Ishikawa (cell line): ENCODE results near the gene LAGE3.

Experiments used
- EP300 ChIP-seq: IDR thresholded peaks from 2 replicates; pipeline ENCODE4 v1.6.1; 2012; ENCODE audit warnings: borderline replicate concordance
- NFIC ChIP-seq: IDR thresholded peaks from 2 replicates; pipeline ENCODE4 v1.6.1; 2012
- TAF1 ChIP-seq: IDR thresholded peaks from 2 replicates; pipeline ENCODE4 v1.6.1; 2012; ENCODE audit warnings: low read depth, mild to moderate bottlenecking
- YY1 ChIP-seq: IDR thresholded peaks from 2 replicates; pipeline ENCODE4 v1.6.1; 2012; ENCODE audit warnings: low read depth
- ZBTB7A ChIP-seq: IDR thresholded peaks from 2 replicates; pipeline ENCODE4 v1.6.1; 2012; ENCODE audit warnings: low read depth
- TF ChIP-seq, protein P1 (sequence below): IDR thresholded peaks from 2 replicates; pipeline ENCODE4 v1.6.1; 2012
- TF ChIP-seq, protein P2 (sequence below): IDR thresholded peaks from 2 replicates; pipeline ENCODE4 v1.6.1; 2012; ENCODE audit warnings: low read depth, mild to moderate bottlenecking

DNA sequence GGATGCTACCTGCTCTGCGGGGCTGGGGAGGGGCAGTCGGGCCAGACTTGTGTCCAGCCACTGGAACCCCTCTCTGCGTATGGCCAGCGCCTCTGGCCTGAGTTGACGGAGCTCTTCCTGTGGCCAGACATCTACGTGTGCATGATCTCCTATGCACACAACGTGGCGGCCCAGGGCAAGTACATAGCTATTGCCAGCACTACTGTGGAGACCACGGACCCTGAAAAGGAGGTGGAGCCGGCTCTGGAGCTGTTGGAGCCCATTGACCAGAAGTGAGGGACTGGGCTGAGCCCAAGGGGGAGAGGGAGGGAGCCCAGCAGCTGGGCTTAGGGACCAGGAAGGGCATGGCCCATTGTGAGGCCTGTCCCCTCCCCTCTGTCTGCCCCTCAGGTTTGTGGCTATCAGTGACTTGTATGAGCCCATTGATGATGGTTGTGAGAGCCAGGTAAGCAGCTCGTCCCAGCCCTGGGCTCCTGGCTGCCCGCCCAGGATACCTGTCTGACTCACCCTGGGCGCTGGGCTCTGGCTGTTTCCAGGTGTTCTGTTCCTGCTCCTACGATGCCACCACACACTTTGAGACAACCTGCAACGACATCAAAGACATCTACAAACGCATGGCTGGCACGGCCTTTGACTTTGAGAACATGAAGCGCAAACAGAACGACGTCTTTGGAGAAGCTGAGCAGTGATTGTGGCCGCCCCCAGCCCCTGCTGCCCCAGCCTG, 36.9 kb downstream of the LAGE3 start:
- no peak for TF ChIP-seq TAF1
- no peak for TF ChIP-seq YY1
- TF ChIP-seq, protein P1, sequence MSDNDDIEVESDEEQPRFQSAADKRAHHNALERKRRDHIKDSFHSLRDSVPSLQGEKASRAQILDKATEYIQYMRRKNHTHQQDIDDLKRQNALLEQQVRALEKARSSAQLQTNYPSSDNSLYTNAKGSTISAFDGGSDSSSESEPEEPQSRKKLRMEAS = no peak
- no peak for TF ChIP-seq EP300
- TF ChIP-seq, protein P2, sequence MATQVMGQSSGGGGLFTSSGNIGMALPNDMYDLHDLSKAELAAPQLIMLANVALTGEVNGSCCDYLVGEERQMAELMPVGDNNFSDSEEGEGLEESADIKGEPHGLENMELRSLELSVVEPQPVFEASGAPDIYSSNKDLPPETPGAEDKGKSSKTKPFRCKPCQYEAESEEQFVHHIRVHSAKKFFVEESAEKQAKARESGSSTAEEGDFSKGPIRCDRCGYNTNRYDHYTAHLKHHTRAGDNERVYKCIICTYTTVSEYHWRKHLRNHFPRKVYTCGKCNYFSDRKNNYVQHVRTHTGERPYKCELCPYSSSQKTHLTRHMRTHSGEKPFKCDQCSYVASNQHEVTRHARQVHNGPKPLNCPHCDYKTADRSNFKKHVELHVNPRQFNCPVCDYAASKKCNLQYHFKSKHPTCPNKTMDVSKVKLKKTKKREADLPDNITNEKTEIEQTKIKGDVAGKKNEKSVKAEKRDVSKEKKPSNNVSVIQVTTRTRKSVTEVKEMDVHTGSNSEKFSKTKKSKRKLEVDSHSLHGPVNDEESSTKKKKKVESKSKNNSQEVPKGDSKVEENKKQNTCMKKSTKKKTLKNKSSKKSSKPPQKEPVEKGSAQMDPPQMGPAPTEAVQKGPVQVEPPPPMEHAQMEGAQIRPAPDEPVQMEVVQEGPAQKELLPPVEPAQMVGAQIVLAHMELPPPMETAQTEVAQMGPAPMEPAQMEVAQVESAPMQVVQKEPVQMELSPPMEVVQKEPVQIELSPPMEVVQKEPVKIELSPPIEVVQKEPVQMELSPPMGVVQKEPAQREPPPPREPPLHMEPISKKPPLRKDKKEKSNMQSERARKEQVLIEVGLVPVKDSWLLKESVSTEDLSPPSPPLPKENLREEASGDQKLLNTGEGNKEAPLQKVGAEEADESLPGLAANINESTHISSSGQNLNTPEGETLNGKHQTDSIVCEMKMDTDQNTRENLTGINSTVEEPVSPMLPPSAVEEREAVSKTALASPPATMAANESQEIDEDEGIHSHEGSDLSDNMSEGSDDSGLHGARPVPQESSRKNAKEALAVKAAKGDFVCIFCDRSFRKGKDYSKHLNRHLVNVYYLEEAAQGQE = no peak
- no peak for TF ChIP-seq ZBTB7A
- no peak for TF ChIP-seq NFIC
